Osteocyte (in vitro differentiated cells): Measurements from ENCODE around the gene EFNA3. TPM values are rescaled to one million over a fixed set of nuclear protein-coding genes. Genes with fewer than 3 reads are reported as not detected.
A peak's percentile ranks its signal among the peaks of the same experiment; 100 is the strongest.

Experiments used
- DNase-seq: peaks from one replicate; pipeline ENCODE4 v3.0.0; 2021; ENCODE audit warnings: mixed read lengths; ENCODE audit not compliant: unreplicated experiment; ENCODE audit errors: extremely low spot score
- H3K27ac Mint-ChIP-seq: one replicate; pipeline ENCODE4 v1.8.0; 2021; ENCODE audit warnings: mild to moderate bottlenecking, mixed read lengths; ENCODE audit not compliant: unreplicated experiment
- H3K27me3 Mint-ChIP-seq: one replicate; pipeline ENCODE4 v1.8.0; 2021; ENCODE audit warnings: mixed read lengths; ENCODE audit not compliant: unreplicated experiment
- H3K36me3 Mint-ChIP-seq: one replicate; pipeline ENCODE4 v1.8.0; 2021; ENCODE audit warnings: mixed read lengths; ENCODE audit not compliant: unreplicated experiment
- H3K4me1 Mint-ChIP-seq: one replicate; pipeline ENCODE4 v1.8.0; 2021; ENCODE audit warnings: mixed read lengths; ENCODE audit not compliant: unreplicated experiment
- H3K4me3 Mint-ChIP-seq: one replicate; pipeline ENCODE4 v1.8.0; 2021; ENCODE audit warnings: mild to moderate bottlenecking, moderate library complexity, mixed read lengths; ENCODE audit not compliant: unreplicated experiment
- H3K9me3 Mint-ChIP-seq: one replicate; pipeline ENCODE4 v1.8.0; 2021; ENCODE audit warnings: mixed read lengths; ENCODE audit not compliant: unreplicated experiment
- CTCF ChIP-seq: fragments of 200-600 bp; sonication (generic); IDR thresholded peaks from 2 replicates; pipeline ENCODE4 v1.5.0; 2021; ENCODE audit warnings: antibody characterized with exemption, mild to moderate bottlenecking, moderate library complexity
- total RNA-seq: library from RNA; stranded (reverse); gene quantifications from 2 replicates; pipeline ENCODE4 v1.2.1, GENCODE V29; 2021

Gene EFNA3
- total RNA-seq, 1 donor from 2014 or later = 2.9 TPM

- no peak for DNase-seq
- Mint-ChIP-seq H3K9me3 (no peaks in the 10 kb centered on the region), H3K27me3 (peaks cover 10% of the 10 kb centered on the region), H3K27ac (peak overlapping the region; percentile 76), H3K36me3 (no peaks in the 10 kb centered on the region), H3K4me1 (peaks cover 47% of the 10 kb centered on the region), H3K4me3 (no peak overlapping the region)
- TF ChIP-seq CTCF = no peak
These were observed 45.2 kb downstream of the EFNA3 start for GRCh38 chr1:155123801-155124200.

- TF ChIP-seq CTCF = no peak
- peak overlapping the region; percentile 76 for H3K27ac Mint-ChIP-seq
- no peaks in the 10 kb centered on the region for H3K36me3 Mint-ChIP-seq
- H3K4me1 Mint-ChIP-seq = peaks cover 57% of the 10 kb centered on the region
- peaks cover 9% of the 10 kb centered on the region for H3K27me3 Mint-ChIP-seq
- DNase-seq = no peak
- no peaks in the 10 kb centered on the region for H3K9me3 Mint-ChIP-seq
- no peak overlapping the region for H3K4me3 Mint-ChIP-seq
These were observed 46.1 kb downstream of the EFNA3 start for GRCh38 chr1:155124503-155125463.

GRCh38 chr1:155125511-155125945, 46.9 kb downstream of the EFNA3 start:
- H3K4me1 Mint-ChIP-seq = peaks cover 63% of the 10 kb centered on the region
- H3K4me3 Mint-ChIP-seq = peak overlapping the region; percentile 52
- H3K9me3 Mint-ChIP-seq = no peaks in the 10 kb centered on the region
- no peak for DNase-seq
- H3K27ac Mint-ChIP-seq = peak overlapping the region; percentile 76
- TF ChIP-seq CTCF = no peak
- H3K36me3 Mint-ChIP-seq = no peaks in the 10 kb centered on the region
- peaks cover 5% of the 10 kb centered on the region for H3K27me3 Mint-ChIP-seq

GRCh38 chr1:155125946-155126555, 47.4 kb downstream of the EFNA3 start:
- H3K27me3 Mint-ChIP-seq = peaks cover 3% of the 10 kb centered on the region
- H3K4me1 Mint-ChIP-seq = peaks cover 69% of the 10 kb centered on the region
- no peaks in the 10 kb centered on the region for H3K36me3 Mint-ChIP-seq
- TF ChIP-seq CTCF = no peak
- H3K9me3 Mint-ChIP-seq = no peaks in the 10 kb centered on the region
- H3K4me3 Mint-ChIP-seq = peak overlapping the region; percentile 73
- peak overlapping the region; percentile 92 for H3K27ac Mint-ChIP-seq
- no peak for DNase-seq

GRCh38 chr1:155126556-155127104, 48.0 kb downstream of the EFNA3 start:
- no peak for DNase-seq
- peaks cover 1% of the 10 kb centered on the region for H3K36me3 Mint-ChIP-seq
- no peaks in the 10 kb centered on the region for H3K9me3 Mint-ChIP-seq
- no peaks in the 10 kb centered on the region for H3K27me3 Mint-ChIP-seq
- peaks cover 69% of the 10 kb centered on the region for H3K4me1 Mint-ChIP-seq
- H3K4me3 Mint-ChIP-seq = peak overlapping the region; percentile 73
- peak overlapping the region; percentile 92 for H3K27ac Mint-ChIP-seq
- peak; percentile 7 for TF ChIP-seq CTCF
